ENCODE data around the gene TANGO2.

The TANGO2 gene

DNA sequence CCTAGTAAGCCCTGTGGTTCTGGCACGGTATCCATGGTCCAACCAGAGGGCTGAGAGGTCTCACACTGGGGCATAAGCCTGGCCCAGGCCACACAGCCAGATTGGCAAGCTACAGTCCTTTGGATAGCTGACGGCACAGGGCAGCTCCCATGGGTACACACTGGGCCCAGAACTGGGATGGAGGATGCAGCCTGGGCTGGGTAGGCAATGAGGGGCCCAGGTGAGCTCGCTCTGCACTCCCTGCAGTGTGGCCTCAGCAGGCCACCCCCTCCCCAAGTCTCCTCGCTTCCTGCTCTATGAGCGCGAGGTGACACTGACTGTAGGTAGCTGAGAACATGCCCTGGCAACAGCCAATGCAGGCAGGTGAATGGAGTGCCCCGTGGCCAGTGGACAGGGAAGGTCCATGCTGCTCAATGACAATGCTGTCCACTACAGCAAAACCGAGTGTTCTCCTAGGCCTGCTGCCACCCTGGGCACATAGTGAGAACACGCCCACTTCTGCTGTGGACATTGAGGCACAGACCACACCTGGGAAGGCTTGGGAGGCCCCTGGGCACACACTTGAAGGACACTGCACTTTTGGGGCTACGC is 8.1 kb upstream of the TANGO2 start:
- TF ChIP-seq, protein P1, sequence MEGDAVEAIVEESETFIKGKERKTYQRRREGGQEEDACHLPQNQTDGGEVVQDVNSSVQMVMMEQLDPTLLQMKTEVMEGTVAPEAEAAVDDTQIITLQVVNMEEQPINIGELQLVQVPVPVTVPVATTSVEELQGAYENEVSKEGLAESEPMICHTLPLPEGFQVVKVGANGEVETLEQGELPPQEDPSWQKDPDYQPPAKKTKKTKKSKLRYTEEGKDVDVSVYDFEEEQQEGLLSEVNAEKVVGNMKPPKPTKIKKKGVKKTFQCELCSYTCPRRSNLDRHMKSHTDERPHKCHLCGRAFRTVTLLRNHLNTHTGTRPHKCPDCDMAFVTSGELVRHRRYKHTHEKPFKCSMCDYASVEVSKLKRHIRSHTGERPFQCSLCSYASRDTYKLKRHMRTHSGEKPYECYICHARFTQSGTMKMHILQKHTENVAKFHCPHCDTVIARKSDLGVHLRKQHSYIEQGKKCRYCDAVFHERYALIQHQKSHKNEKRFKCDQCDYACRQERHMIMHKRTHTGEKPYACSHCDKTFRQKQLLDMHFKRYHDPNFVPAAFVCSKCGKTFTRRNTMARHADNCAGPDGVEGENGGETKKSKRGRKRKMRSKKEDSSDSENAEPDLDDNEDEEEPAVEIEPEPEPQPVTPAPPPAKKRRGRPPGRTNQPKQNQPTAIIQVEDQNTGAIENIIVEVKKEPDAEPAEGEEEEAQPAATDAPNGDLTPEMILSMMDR (IDR thresholded peaks at IDR 0.05; ENCODE audit: control insufficient read depth, insufficient read depth, low read depth, low read length, missing control alignments): no peak
- H3K4me3 ChIP-seq (ENCODE audit: control insufficient read depth, low read depth, low read length): no peak overlapping the region
- DNase-seq (ENCODE audit: low read depth): no peak

DNA sequence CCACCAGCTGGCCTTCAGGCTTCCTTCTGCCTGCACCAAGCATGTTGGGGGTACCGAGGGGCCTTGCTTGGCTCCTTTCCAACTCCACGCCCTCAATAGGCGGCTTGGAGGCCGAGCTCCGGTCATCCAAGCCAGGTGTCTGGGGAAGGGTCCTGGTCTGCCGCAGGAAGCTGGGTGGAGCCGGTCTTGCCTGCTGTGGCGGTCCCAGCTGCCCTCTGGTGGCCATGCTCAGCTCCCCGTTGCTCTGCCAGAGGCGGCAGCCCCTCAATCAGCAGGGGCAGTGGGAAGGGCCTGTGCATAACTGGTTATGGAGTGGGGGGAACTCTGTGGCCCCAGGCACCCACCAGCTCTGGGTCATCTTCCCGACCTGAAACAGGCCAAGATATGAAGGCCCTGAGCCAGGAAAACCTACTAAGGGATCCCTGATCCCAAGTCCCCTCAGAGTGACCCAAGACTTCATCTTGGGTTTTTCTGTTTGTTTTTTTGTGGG is 7.5 kb upstream of the TANGO2 start:
- no peak for DNase-seq (ENCODE audit: low read depth)
- TF ChIP-seq, protein P1 (IDR thresholded peaks at IDR 0.05; ENCODE audit: control insufficient read depth, insufficient read depth, low read depth, low read length, missing control alignments): peak; percentile 80
- no peak overlapping the region for H3K4me3 ChIP-seq (ENCODE audit: control insufficient read depth, low read depth, low read length)

DNA sequence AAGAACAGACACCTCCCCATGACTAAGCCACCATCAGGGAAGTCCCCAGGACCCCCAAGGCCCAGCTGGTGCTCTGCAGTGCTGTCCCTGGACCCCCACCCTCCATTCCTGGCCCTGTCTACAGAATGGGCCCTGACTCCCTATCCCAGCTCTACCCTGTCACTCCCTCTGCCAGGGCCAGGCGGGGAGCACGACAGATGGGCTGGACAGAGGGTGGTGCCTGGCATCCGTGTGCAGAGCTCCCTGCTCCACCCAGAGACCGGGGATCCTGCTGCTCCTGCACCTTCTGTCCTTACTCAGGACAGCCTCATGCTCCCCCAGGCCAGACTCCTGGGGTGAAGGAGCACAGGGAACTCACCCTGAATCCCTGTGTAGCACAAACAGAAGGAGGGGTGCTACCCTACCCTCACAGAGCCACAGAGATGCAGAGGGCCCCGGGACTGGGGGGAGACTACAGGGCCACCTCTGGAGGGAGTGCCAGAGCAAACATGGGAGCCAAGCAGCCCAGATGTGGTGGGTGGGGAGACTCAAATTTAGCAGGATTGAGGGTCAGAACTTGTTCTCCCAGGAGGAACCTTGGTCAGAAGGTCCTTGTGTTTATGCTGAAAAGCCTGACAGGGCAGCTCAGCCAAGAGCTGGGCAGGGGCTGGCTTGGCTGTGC is 6.3 kb upstream of the TANGO2 start:
- no peak overlapping the region for H3K4me3 ChIP-seq (ENCODE audit: control insufficient read depth, low read depth, low read length)
- TF ChIP-seq, protein P1 (IDR thresholded peaks at IDR 0.05; ENCODE audit: control insufficient read depth, insufficient read depth, low read depth, low read length, missing control alignments): no peak
- no peak for DNase-seq (ENCODE audit: low read depth)

DNA sequence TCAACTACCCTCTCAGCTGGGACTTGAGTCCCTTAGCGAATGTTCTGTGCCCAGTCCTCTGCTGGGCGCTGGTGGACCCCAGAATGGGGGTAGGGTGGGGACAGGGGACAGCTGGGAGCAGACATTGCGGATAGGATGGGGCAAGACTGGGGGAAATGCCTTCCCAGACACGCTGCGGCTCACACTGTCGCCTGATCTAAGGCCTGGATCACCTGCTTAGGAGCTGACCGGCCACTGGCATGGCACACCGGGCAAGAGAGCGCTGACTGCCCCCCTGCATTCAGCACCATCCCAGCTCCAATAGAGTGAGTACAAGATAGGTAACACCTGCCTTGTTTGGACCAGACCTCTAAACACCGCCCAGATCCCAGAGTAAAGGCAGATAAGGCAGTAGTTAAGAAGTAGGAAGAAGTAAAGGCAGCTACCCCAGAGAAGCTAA is 5.7 kb upstream of the TANGO2 start:
- H3K4me3 ChIP-seq (ENCODE audit: control insufficient read depth, low read depth, low read length): no peak overlapping the region
- TF ChIP-seq, protein P1 (IDR thresholded peaks at IDR 0.05; ENCODE audit: control insufficient read depth, insufficient read depth, low read depth, low read length, missing control alignments): no peak
- DNase-seq (ENCODE audit: low read depth): no peak

DNA sequence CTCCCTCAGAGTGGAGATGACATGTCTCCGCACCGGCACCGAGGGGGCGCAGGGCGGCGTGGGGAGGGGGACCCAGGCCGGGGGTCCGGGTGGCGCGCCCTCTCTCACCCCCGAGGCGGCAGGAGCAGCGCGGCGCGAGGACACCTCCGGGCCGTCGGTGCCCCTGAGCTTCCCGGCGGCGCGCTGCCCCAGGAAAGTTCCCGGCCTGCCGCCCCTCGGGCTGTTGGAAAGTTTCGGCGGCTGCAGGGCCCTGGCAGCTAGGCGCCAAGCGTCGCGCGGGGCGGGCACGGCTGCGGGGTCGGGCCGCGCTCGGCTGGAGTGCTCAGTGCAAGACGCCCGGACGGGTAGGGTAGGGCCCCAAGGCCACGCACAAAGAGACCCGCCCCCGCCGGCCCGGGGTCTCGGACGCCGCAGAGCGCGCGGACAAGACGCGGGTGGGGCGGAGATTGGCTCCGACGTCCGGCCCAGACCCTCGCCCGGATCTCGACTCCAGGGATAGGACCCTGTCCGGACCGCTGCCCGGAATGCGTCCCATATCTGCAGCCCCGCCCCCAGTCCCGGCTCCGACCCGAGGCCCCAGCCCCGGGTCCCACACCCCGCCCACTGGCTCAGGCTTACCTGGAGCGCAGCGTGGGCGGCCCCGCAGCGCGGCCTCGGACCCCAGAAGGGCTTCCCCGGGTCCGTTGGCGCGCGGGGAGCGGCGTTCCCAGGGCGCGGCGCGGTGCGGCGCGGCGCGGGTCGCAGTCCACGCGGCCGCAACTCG is 4.8 kb upstream of the TANGO2 start:
- TF ChIP-seq, protein P1 (IDR thresholded peaks at IDR 0.05; ENCODE audit: control insufficient read depth, insufficient read depth, low read depth, low read length, missing control alignments): no peak
- H3K4me3 ChIP-seq (ENCODE audit: control insufficient read depth, low read depth, low read length): peak overlapping the region; percentile 56
- no peak for DNase-seq (ENCODE audit: low read depth)

DNA sequence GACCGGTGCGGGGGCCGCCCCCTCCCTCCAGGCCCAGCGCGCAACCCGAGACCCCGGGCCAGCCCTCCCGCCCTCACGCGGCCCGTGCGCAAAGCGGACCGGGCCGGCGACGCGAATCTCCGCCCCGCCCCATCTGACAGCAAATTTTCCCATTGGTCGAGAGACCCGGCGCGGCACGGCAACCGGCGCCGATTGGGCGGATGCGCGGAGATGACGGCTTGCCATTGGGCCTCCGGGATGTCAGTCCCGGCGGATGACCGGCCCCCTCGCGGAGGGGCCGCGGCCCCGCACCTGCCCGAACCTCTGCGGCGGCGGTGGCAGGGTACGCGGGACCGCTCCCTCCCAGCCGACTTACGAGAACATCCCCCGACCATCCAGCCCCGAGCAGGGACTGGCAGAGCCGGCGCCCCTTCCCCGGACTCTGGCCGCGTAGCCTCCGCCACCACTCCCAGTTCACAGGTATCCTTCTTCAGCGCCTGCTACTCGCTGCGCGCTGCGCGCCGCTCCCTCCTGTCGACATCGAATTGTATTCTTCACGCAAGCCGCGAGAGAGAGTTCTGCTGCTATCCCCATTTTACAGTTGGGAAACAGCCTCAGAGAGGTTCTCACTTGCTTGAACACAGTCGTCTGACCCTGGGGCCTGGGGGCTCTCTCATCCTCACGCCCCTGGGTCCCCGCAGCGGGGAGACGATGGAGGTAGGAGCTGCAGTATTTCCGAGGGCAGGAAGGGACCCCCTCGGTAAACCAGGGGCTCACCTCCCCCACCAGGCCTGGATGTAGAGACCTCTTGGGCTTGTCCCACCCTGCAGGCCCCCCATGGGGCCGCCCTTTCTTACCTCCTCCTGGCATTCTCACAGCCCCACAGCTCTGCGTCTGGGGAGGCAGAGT is 3.9 kb upstream of the TANGO2 start, which contains the start of gene ARVCF:
Gene ARVCF (minus strand): TSS at position 90 of the 888 bp plus-strand sequence. CDS start 26,029 bp downstream, outside the sequence.
- H3K4me3 ChIP-seq (ENCODE audit: control insufficient read depth, low read depth, low read length): peak within 1 kb of the TSS; percentile 56
- TF ChIP-seq, protein P1 (IDR thresholded peaks at IDR 0.05; ENCODE audit: control insufficient read depth, insufficient read depth, low read depth, low read length, missing control alignments): no peak
- DNase-seq (ENCODE audit: low read depth): peak; percentile 62
